GM23338 (cell line): ENCODE results near the gene COPB2. TPM values are rescaled to one million over a fixed set of nuclear protein-coding genes. Genes with fewer than 3 reads are reported as not detected.

Experiments used
- ATAC-seq: fragments of 200-7000 bp; cut with Tn5 transposase; 3 replicates; pipeline ENCODE4 v1.9.1; 2020
- DNase-seq: peaks from one replicate; pipeline ENCODE4 v3.0.0-alpha.2; 2015; ENCODE audit warnings: low spot score
- H2AFZ ChIP-seq: fragments of 200-600 bp; sonication (generic); 2 replicates; pipeline ENCODE4 v1.8.0; 2016; ENCODE audit warnings: antibody characterized with exemption, mild to moderate bottlenecking, moderate library complexity
- H3F3A ChIP-seq: fragments of 200-600 bp; sonication (generic); replicated peaks from 2 replicates; pipeline ENCODE4 v1.8.0; 2017; ENCODE audit warnings: antibody characterized with exemption, mixed run types, low read depth
- H3K27ac ChIP-seq: fragments of 200-600 bp; sonication (generic); 2 replicates; pipeline ENCODE4 v1.6.1; 2016; ENCODE audit warnings: low read depth
- H3K27me3 ChIP-seq: fragments of 200-600 bp; sonication (generic); 2 replicates; pipeline ENCODE4 v1.8.0; 2016; ENCODE audit warnings: mild to moderate bottlenecking, mixed run types, moderate library complexity; ENCODE audit not compliant: insufficient read depth
- H3K36me3 ChIP-seq: fragments of 200-600 bp; sonication (generic); 2 replicates; pipeline ENCODE4 v1.8.0; 2016; ENCODE audit warnings: mild to moderate bottlenecking; ENCODE audit not compliant: insufficient read depth
- H3K4me1 ChIP-seq: fragments of 200-600 bp; sonication (generic); 2 replicates; pipeline ENCODE4 v1.8.0; 2016; ENCODE audit warnings: mild to moderate bottlenecking, moderate library complexity; ENCODE audit not compliant: insufficient read depth
- H3K4me2 ChIP-seq: fragments of 200-600 bp; sonication (generic); 2 replicates; pipeline ENCODE4 v1.7.1; 2017; ENCODE audit warnings: mixed run types
- H3K4me3 ChIP-seq: fragments of 200-600 bp; sonication (generic); 2 replicates; pipeline ENCODE4 v1.6.1; 2016; ENCODE audit warnings: mixed run types
- H3K79me2 ChIP-seq: fragments of 200-600 bp; sonication (generic); replicated peaks from 2 replicates; pipeline ENCODE4 v1.8.0; 2017; ENCODE audit warnings: mild to moderate bottlenecking; ENCODE audit not compliant: insufficient read depth
- H3K9me2 ChIP-seq: fragments of 200-600 bp; sonication (generic); 2 replicates; pipeline ENCODE4 v1.8.0; 2017; ENCODE audit not compliant: insufficient read depth
- H4K20me1 ChIP-seq: fragments of 200-600 bp; sonication (generic); replicated peaks from 2 replicates; pipeline ENCODE4 v1.8.0; 2017; ENCODE audit warnings: mild to moderate bottlenecking; ENCODE audit not compliant: insufficient read depth
- H3K27ac Mint-ChIP-seq: 2 replicates; pipeline ENCODE4 v1.8.0; 2020; ENCODE audit warnings: inconsistent platforms, mild to moderate bottlenecking, moderate library complexity, mixed read lengths
- H3K27me3 Mint-ChIP-seq: 3 replicates; pipeline ENCODE4 v1.8.0; 2022; ENCODE audit warnings: low read depth, mild to moderate bottlenecking, moderate library complexity, mixed read lengths, inconsistent platforms; ENCODE audit not compliant: insufficient read depth, poor library complexity
- H3K36me3 Mint-ChIP-seq: 3 replicates; pipeline ENCODE4 v1.8.0; 2021; ENCODE audit warnings: low read depth, mild to moderate bottlenecking, inconsistent platforms, moderate library complexity, mixed read lengths
- H3K4me1 Mint-ChIP-seq: 3 replicates; pipeline ENCODE4 v1.8.0; 2020; ENCODE audit warnings: mild to moderate bottlenecking, inconsistent platforms, mixed read lengths
- H3K4me3 Mint-ChIP-seq: 3 replicates; pipeline ENCODE4 v1.8.0; 2021; ENCODE audit warnings: moderate library complexity, mild to moderate bottlenecking, inconsistent platforms, mixed read lengths
- H3K9me3 Mint-ChIP-seq: 3 replicates; pipeline ENCODE4 v1.8.0; 2020; ENCODE audit warnings: moderate library complexity, mild to moderate bottlenecking, inconsistent platforms, mixed read lengths
- CTCF ChIP-seq, 2 experiments: fragments of 200-600 bp in 1 of 2; sonication (generic) in 1 of 2; conservative IDR thresholded peaks; 2 replicates each; pipeline versions ENCODE4 v1.5.1 to v1.6.1; 2016 to 2017; ENCODE audit warnings: antibody characterized with exemption in 2 of 2, low read depth in 2 of 2, mild to moderate bottlenecking in 2 of 2, moderate library complexity in 1 of 2
- EZH2 ChIP-seq: fragments of 200-600 bp; sonication (generic); IDR thresholded peaks from one replicate; pipeline ENCODE4 v1.8.0; 2017; ENCODE audit warnings: antibody characterized with exemption, mild to moderate bottlenecking, low read depth; ENCODE audit not compliant: unreplicated experiment
- EZH2phosphoT487 ChIP-seq: fragments of 200-600 bp; sonication (generic); IDR thresholded peaks from one replicate; pipeline ENCODE4 v1.8.1; 2018; ENCODE audit warnings: antibody characterized with exemption; ENCODE audit not compliant: unreplicated experiment
- JUNB ChIP-seq: IDR thresholded peaks from one replicate; pipeline ENCODE4 v1.6.1; 2016; ENCODE audit warnings: antibody characterized with exemption; ENCODE audit not compliant: unreplicated experiment
- NANOG ChIP-seq: IDR thresholded peaks from 2 replicates; pipeline ENCODE4 v1.6.1; 2016; ENCODE audit warnings: antibody characterized with exemption, borderline replicate concordance
- POLR2AphosphoS5 ChIP-seq: IDR thresholded peaks from 2 replicates; pipeline ENCODE4 v1.6.1; 2016; ENCODE audit warnings: antibody characterized with exemption, low read depth
- REST ChIP-seq: IDR thresholded peaks from one replicate; pipeline ENCODE4 v1.6.1; 2018; ENCODE audit warnings: antibody characterized with exemption; ENCODE audit not compliant: unreplicated experiment
- STAT1 ChIP-seq: IDR thresholded peaks from one replicate; pipeline ENCODE4 v1.6.1; 2016; ENCODE audit warnings: antibody characterized with exemption; ENCODE audit not compliant: unreplicated experiment
- ZNF114 ChIP-seq: fragments of 250-450 bp; sonication (Bioruptor Pico); IDR thresholded peaks from 2 replicates; pipeline ENCODE4 v1.5.0; 2020; ENCODE audit warnings: mild to moderate bottlenecking, moderate library complexity
- polyA plus RNA-seq: library from polyadenylated mRNA; unstranded; fragments of >200 nt; fragmentation: Nextera tagmentation; extraction: Ambion mirVana; gene quantifications from 2 replicates; pipeline ENCODE4 v1.2.1, GENCODE V29; 2016
- total RNA-seq: library from RNA; depleted of rRNA; stranded (reverse); fragments of >200 nt; shearing (Covaris generic); gene quantifications from 2 replicates; pipeline ENCODE4 v1.2.3, GENCODE V29; 2014
- TF ChIP-seq, protein P1 (sequence below): IDR thresholded peaks from 2 replicates; pipeline ENCODE4 v1.6.1; 2016; ENCODE audit warnings: antibody characterized with exemption
- TF ChIP-seq, protein P2 (sequence below): fragments of 250-450 bp; sonication (Bioruptor Pico); IDR thresholded peaks from 2 replicates; pipeline ENCODE4 v1.5.0; 2020; ENCODE audit warnings: mild to moderate bottlenecking, moderate library complexity

Gene COPB2
- total and polyA plus RNA-seq, 2 experiments from 2014 or later: 48.2 to 89.1 TPM

DNA sequence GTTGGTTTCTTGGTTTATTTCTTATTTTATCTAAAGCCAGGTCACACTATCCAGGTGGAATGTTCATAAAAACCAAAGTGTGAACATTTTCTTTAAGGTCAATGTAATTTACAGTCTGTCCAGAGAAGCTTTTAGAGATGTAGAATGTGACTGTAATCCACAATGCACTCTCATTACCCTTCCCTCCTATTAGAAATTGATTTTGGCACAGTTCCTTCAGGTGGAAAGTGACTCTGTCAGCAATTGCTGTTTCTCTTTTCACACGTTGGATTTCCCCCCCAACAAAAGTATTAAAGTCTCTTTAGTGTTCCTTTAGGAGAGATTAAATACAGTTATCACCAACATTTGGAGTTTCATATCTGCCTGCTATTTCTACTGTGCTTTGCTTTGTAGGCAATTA, 31.6 kb upstream of the COPB2 start:
- Mint-ChIP-seq H3K27ac (no peak overlapping the region), H3K9me3 (no peaks in the 10 kb centered on the region; the same call in 2 of the 3 replicates), H3K36me3 (no peaks in the 10 kb centered on the region), H3K4me3 (no peak overlapping the region), H3K4me1 (no peaks in the 10 kb centered on the region), H3K27me3 (peaks cover 4% of the 10 kb centered on the region)
- H3K79me2 ChIP-seq: no peaks in the 10 kb centered on the region
- no peaks in the 10 kb centered on the region for H3K36me3 ChIP-seq
- no peak overlapping the region for H2AFZ ChIP-seq
- ATAC-seq (no peak), DNase-seq (no peak)
- no peaks in the 10 kb centered on the region for H4K20me1 ChIP-seq
- H3K4me2 ChIP-seq: no peak overlapping the region
- no peak overlapping the region for H3K4me3 ChIP-seq
- no peak overlapping the region for H3K27ac ChIP-seq
- no peaks in the 10 kb centered on the region for H3K4me1 ChIP-seq
- H3K27me3 ChIP-seq: no peaks in the 10 kb centered on the region
- H3K9me2 ChIP-seq: no peaks in the 10 kb centered on the region
- no peaks in the 10 kb centered on the region for H3F3A ChIP-seq
- TF ChIP-seq JUNB: no peak
- TF ChIP-seq ZNF114 (CRISPR knock-in tag): no peak
- TF ChIP-seq REST: no peak
- TF ChIP-seq STAT1: no peak
- TF ChIP-seq POLR2AphosphoS5: no peak
- TF ChIP-seq, protein P1, sequence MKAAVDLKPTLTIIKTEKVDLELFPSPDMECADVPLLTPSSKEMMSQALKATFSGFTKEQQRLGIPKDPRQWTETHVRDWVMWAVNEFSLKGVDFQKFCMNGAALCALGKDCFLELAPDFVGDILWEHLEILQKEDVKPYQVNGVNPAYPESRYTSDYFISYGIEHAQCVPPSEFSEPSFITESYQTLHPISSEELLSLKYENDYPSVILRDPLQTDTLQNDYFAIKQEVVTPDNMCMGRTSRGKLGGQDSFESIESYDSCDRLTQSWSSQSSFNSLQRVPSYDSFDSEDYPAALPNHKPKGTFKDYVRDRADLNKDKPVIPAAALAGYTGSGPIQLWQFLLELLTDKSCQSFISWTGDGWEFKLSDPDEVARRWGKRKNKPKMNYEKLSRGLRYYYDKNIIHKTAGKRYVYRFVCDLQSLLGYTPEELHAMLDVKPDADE: no peak
- TF ChIP-seq EZH2phosphoT487: no peak
- TF ChIP-seq EZH2: no peak
- TF ChIP-seq CTCF (conservative IDR thresholded peaks at IDR 0.05; ENCODE audit: low read depth in 2 of 2): no peak
- TF ChIP-seq, protein P2, sequence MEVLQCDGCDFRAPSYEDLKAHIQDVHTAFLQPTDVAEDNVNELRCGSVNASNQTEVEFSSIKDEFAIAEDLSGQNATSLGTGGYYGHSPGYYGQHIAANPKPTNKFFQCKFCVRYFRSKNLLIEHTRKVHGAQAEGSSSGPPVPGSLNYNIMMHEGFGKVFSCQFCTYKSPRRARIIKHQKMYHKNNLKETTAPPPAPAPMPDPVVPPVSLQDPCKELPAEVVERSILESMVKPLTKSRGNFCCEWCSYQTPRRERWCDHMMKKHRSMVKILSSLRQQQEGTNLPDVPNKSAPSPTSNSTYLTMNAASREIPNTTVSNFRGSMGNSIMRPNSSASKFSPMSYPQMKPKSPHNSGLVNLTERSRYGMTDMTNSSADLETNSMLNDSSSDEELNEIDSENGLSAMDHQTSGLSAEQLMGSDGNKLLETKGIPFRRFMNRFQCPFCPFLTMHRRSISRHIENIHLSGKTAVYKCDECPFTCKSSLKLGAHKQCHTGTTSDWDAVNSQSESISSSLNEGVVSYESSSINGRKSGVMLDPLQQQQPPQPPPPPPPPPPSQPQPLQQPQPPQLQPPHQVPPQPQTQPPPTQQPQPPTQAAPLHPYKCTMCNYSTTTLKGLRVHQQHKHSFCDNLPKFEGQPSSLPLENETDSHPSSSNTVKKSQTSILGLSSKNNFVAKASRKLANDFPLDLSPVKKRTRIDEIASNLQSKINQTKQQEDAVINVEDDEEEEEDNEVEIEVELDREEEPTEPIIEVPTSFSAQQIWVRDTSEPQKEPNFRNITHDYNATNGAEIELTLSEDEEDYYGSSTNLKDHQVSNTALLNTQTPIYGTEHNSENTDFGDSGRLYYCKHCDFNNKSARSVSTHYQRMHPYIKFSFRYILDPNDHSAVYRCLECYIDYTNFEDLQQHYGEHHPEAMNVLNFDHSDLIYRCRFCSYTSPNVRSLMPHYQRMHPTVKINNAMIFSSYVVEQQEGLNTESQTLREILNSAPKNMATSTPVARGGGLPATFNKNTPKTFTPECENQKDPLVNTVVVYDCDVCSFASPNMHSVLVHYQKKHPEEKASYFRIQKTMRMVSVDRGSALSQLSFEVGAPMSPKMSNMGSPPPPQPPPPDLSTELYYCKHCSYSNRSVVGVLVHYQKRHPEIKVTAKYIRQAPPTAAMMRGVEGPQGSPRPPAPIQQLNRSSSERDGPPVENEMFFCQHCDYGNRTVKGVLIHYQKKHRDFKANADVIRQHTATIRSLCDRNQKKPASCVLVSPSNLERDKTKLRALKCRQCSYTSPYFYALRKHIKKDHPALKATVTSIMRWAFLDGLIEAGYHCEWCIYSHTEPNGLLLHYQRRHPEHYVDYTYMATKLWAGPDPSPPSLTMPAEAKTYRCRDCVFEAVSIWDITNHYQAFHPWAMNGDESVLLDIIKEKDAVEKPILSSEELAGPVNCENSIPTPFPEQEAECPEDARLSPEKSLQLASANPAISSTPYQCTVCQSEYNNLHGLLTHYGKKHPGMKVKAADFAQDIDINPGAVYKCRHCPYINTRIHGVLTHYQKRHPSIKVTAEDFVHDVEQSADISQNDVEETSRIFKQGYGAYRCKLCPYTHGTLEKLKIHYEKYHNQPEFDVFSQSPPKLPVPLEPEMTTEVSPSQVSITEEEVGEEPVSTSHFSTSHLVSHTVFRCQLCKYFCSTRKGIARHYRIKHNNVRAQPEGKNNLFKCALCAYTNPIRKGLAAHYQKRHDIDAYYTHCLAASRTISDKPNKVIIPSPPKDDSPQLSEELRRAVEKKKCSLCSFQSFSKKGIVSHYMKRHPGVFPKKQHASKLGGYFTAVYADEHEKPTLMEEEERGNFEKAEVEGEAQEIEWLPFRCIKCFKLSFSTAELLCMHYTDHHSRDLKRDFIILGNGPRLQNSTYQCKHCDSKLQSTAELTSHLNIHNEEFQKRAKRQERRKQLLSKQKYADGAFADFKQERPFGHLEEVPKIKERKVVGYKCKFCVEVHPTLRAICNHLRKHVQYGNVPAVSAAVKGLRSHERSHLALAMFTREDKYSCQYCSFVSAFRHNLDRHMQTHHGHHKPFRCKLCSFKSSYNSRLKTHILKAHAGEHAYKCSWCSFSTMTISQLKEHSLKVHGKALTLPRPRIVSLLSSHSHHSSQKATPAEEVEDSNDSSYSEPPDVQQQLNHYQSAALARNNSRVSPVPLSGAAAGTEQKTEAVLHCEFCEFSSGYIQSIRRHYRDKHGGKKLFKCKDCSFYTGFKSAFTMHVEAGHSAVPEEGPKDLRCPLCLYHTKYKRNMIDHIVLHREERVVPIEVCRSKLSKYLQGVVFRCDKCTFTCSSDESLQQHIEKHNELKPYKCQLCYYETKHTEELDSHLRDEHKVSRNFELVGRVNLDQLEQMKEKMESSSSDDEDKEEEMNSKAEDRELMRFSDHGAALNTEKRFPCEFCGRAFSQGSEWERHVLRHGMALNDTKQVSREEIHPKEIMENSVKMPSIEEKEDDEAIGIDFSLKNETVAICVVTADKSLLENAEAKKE (CRISPR knock-in tag): no peak
- no peak for TF ChIP-seq NANOG
